Measurements from ENCODE around the gene EXOC3L4. TPM values are rescaled to one million over a fixed set of nuclear protein-coding genes. Genes with fewer than 3 reads are reported as not detected.

The EXOC3L4 gene
- total RNA-seq, 1 experiment from 2014 or later, result not detected

DNA sequence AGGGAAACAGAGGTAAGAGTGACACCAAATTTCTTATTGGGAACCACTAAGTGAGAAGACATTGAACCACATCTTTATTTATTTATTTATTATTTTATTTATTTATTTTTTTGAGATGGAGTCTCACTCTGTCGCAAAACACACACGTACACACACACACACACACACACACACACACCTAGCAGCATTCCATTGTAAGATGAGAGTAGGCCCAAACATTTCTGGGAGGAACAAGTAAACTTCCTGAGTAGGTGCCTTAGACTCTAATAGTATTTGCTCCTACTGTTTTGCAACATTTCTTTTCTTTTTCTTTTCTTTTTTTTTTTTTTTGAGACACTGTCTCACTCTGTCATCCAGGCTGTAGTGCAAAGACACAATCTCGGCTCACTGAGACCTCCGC, 30.1 kb upstream of the EXOC3L4 start:
- Histone ChIP-seq H4K20me1 (ENCODE audit: insufficient read depth) (no peaks in the 10 kb centered on the region), H3K27me3 (ENCODE audit: insufficient read depth, low read length) (no peaks in the 10 kb centered on the region), H3K9me3 (ENCODE audit: control insufficient read depth in 1 of 2, insufficient read depth in 1 of 2, low read depth in 1 of 2, low read length in 2 of 2) (no peaks in the 10 kb centered on the region), H3K4me2 (ENCODE audit: low read length) (no peak overlapping the region), H3K27ac (ENCODE audit: low read depth, low read length) (no peak overlapping the region), H3K79me2 (ENCODE audit: insufficient read depth, low read length) (no peaks in the 10 kb centered on the region), H2AFZ (ENCODE audit: low read depth, low read length, poor library complexity, severe bottlenecking) (no peak overlapping the region), H3K36me3 (ENCODE audit: control insufficient read depth in 1 of 2, insufficient read depth in 2 of 2, low read length in 2 of 2) (no peaks in the 10 kb centered on the region), H3K4me3 (replicated peaks in 1 of 2; ENCODE audit: low read depth in 1 of 2, low read length in 2 of 2) (no peak overlapping the region), H3K4me1 (ENCODE audit: control insufficient read depth in 1 of 2, insufficient read depth in 2 of 2, low read length in 2 of 2) (peaks cover 35 to 49% of the 10 kb centered on the region in 2 experiments), H3K9ac (ENCODE audit: low read length) (no peak overlapping the region), H3K9me2 (ENCODE audit: insufficient read depth) (no peaks in the 10 kb centered on the region)
- RAD21 ChIA-PET (ENCODE audit: low non-redundant PET in 1 of 2, low total read pairs in 2 of 2, uncharacterized antibody in 2 of 2, unreplicated experiment in 2 of 2), result no interaction called here
- POLR2A ChIA-PET, result no interaction called here
- no TSS peak for BruUV-seq (replicated peaks)
- intact Hi-C loops (cut with micrococcal nuclease), result no loop called here
- no peak for ATAC-seq
- no peak for TF ChIP-seq JUND (IDR thresholded peaks at IDR 0.05)
- TF ChIP-seq SP1 (IDR thresholded peaks at IDR 0.05; ENCODE audit: low read depth), result no peak
- TF ChIP-seq EZH2phosphoT487 (IDR thresholded peaks at IDR 0.05; ENCODE audit: borderline replicate concordance), result no peak
- no peak for TF ChIP-seq CEBPB (IDR thresholded peaks at IDR 0.05; ENCODE audit: low read depth)
- TF ChIP-seq POLR2A (IDR thresholded peaks at IDR 0.05; ENCODE audit: borderline replicate concordance, extremely low read depth, insufficient read depth, insufficient read length), result no peak
- TF ChIP-seq YY1 (IDR thresholded peaks at IDR 0.05; ENCODE audit: extremely low read depth, insufficient replicate concordance, low read depth, low read length), result no peak
- no peak for TF ChIP-seq EGR1 (IDR thresholded peaks at IDR 0.05; ENCODE audit: low read depth)
- TF ChIP-seq ZNF274 (IDR thresholded peaks at IDR 0.05; ENCODE audit: low read depth, low read length), result no peak
- TF ChIP-seq, protein P1, sequence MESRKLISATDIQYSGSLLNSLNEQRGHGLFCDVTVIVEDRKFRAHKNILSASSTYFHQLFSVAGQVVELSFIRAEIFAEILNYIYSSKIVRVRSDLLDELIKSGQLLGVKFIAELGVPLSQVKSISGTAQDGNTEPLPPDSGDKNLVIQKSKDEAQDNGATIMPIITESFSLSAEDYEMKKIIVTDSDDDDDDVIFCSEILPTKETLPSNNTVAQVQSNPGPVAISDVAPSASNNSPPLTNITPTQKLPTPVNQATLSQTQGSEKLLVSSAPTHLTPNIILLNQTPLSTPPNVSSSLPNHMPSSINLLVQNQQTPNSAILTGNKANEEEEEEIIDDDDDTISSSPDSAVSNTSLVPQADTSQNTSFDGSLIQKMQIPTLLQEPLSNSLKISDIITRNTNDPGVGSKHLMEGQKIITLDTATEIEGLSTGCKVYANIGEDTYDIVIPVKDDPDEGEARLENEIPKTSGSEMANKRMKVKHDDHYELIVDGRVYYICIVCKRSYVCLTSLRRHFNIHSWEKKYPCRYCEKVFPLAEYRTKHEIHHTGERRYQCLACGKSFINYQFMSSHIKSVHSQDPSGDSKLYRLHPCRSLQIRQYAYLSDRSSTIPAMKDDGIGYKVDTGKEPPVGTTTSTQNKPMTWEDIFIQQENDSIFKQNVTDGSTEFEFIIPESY (IDR thresholded peaks at IDR 0.05; ENCODE audit: extremely low read depth, insufficient replicate concordance, low read length), result no peak
- TF ChIP-seq, protein P2, sequence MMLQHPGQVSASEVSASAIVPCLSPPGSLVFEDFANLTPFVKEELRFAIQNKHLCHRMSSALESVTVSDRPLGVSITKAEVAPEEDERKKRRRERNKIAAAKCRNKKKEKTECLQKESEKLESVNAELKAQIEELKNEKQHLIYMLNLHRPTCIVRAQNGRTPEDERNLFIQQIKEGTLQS (IDR thresholded peaks at IDR 0.05), result no peak
- TF ChIP-seq, protein P3, sequence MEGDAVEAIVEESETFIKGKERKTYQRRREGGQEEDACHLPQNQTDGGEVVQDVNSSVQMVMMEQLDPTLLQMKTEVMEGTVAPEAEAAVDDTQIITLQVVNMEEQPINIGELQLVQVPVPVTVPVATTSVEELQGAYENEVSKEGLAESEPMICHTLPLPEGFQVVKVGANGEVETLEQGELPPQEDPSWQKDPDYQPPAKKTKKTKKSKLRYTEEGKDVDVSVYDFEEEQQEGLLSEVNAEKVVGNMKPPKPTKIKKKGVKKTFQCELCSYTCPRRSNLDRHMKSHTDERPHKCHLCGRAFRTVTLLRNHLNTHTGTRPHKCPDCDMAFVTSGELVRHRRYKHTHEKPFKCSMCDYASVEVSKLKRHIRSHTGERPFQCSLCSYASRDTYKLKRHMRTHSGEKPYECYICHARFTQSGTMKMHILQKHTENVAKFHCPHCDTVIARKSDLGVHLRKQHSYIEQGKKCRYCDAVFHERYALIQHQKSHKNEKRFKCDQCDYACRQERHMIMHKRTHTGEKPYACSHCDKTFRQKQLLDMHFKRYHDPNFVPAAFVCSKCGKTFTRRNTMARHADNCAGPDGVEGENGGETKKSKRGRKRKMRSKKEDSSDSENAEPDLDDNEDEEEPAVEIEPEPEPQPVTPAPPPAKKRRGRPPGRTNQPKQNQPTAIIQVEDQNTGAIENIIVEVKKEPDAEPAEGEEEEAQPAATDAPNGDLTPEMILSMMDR (IDR thresholded peaks at IDR 0.05 in 2 of 3, conservative IDR thresholded peaks at IDR 0.05 in 1 of 3; ENCODE audit: borderline replicate concordance in 1 of 3, insufficient read depth in 1 of 3, low read depth in 2 of 3, low read length in 2 of 3), result no peak
- TF ChIP-seq, protein P4, sequence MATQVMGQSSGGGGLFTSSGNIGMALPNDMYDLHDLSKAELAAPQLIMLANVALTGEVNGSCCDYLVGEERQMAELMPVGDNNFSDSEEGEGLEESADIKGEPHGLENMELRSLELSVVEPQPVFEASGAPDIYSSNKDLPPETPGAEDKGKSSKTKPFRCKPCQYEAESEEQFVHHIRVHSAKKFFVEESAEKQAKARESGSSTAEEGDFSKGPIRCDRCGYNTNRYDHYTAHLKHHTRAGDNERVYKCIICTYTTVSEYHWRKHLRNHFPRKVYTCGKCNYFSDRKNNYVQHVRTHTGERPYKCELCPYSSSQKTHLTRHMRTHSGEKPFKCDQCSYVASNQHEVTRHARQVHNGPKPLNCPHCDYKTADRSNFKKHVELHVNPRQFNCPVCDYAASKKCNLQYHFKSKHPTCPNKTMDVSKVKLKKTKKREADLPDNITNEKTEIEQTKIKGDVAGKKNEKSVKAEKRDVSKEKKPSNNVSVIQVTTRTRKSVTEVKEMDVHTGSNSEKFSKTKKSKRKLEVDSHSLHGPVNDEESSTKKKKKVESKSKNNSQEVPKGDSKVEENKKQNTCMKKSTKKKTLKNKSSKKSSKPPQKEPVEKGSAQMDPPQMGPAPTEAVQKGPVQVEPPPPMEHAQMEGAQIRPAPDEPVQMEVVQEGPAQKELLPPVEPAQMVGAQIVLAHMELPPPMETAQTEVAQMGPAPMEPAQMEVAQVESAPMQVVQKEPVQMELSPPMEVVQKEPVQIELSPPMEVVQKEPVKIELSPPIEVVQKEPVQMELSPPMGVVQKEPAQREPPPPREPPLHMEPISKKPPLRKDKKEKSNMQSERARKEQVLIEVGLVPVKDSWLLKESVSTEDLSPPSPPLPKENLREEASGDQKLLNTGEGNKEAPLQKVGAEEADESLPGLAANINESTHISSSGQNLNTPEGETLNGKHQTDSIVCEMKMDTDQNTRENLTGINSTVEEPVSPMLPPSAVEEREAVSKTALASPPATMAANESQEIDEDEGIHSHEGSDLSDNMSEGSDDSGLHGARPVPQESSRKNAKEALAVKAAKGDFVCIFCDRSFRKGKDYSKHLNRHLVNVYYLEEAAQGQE (IDR thresholded peaks at IDR 0.05; ENCODE audit: low read depth), result no peak
- TF ChIP-seq, protein P5, sequence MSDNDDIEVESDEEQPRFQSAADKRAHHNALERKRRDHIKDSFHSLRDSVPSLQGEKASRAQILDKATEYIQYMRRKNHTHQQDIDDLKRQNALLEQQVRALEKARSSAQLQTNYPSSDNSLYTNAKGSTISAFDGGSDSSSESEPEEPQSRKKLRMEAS (IDR thresholded peaks at IDR 0.05), result no peak
- TF ChIP-seq CBX3 (IDR thresholded peaks at IDR 0.05; ENCODE audit: low read depth), result no peak
- no peak for TF ChIP-seq RAD21 (IDR thresholded peaks at IDR 0.05; ENCODE audit: low read depth)
- no peak for TF ChIP-seq FOSL1 (IDR thresholded peaks at IDR 0.05; ENCODE audit: low read depth)
- TF ChIP-seq POLR2AphosphoS5 (IDR thresholded peaks at IDR 0.05; ENCODE audit: low read depth, low read length), result no peak
- no peak for DNase-seq (ENCODE audit: low read depth, low spot score)
- CTCF ChIA-PET, result no interaction called here

Data from HCT116 (cell line).